NOMO-1 treated with DMSO at 0.1 percent for 48 hours (cell line): ENCODE results near the gene MAS1.
"Not testable (repeated sequence)": the region's sequence is repeated elsewhere in the genome, so short reads cannot be mapped to it uniquely, and the experiment has no call there.

Experiments used
- DNase-seq: peaks from one replicate; lab custom pipeline; 2025; ENCODE audit not compliant: unreplicated experiment; lab: John Stamatoyannopoulos, UW

The MAS1 gene

DNA sequence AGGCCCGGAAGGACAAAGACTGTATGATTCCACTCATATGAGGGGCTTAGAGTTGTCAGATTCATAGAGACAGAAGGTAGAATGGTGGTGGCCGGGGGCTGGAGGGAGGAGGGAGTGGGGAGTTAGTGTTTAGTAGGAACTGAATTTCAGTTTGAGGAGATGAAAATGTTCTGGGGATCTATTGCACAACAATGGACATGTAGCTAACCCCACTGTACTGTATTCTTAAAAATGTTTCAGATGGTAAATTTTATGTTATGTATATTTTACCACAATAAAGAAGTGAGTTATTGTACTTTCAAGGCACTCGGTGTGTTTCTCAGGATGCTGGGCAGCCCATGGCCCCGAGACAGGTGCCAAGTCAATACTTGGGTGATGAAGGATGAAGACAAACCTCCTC lies 25.4 kb downstream of the MAS1 start:
- DNase-seq = no peak

DNA sequence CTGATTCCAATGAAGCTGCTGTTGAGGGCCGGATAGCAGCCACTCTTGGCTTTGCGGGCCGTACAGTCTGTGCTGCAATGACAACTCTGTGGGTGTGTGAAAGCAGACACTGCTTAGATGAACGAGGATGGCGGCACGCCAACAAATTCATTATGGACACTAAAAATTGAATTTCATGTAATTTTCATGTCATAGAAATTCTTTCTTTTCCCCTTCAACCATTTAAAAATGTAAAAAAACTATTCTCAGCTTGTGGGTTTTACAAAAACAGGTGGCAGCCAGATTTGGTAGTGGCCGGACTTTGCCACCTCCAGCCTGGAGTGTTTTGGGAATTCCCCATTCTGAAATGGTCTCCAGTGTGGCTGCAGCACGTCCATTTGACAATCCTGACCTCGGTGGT lies 26.0 kb downstream of the MAS1 start:
- DNase-seq = no peak

DNA sequence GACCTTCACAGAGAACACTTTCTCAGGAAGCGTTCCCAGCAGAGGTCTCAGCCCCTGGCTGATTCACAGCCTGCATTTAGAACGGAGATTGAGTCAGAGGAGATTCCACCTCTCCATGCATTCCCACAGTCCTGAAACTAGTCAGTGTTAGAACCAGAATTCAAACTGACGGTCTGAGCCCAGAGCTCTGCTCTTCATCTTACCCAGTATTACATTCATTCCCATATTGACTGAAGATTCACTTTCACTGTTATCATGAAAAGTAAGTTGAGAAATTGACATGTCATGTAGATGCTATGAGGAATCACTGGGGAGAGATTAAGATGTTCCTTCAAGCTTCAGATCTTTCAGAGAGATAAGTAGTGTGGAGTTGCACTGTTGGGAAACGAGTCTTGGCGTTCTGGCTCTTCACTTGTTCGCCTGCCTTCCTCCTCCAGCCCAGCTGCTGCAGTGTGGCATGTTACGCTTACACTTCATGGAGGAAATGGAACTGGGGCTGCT lies 28.3 kb downstream of the MAS1 start:
- DNase-seq = no peak

DNA sequence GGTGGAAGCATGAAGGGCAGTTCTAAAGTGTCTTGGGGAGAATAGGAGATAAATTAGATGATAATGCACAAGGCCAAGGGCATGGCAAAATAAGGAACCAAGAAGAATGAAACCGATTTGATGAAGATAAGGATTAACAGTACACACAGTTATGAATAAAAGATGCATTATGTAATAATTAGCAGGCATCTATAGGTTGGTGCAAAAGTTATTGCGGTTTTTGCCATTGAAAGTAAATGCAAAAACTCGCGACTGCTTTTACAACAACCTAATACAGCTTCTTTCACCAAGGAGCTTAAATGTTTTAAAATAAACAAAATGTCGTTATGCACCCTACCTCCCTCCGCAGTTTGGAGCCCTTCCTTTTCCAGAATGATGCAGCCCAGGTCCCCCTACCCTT lies 29.0 kb downstream of the MAS1 start:
- no peak for DNase-seq

DNA sequence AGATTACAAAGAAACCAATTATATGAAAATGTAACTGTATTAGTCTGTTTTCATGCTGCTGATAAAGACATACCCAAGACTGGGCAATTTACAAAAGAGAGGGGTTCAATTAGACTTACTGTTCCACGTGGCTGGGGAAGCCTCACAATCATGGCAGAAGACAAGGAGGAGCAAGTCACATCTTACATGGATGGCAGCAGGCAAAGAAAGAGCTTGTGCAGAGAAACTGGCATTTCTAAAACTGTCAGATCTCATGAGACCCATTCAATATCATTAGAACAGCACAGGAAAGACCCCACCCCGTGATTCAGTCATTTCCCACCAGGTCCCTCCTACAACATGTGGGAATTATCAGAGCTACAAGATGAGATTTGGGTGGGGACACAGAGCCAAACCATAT lies 33.4 kb downstream of the MAS1 start:
- DNase-seq = not testable (repeated sequence)

DNA sequence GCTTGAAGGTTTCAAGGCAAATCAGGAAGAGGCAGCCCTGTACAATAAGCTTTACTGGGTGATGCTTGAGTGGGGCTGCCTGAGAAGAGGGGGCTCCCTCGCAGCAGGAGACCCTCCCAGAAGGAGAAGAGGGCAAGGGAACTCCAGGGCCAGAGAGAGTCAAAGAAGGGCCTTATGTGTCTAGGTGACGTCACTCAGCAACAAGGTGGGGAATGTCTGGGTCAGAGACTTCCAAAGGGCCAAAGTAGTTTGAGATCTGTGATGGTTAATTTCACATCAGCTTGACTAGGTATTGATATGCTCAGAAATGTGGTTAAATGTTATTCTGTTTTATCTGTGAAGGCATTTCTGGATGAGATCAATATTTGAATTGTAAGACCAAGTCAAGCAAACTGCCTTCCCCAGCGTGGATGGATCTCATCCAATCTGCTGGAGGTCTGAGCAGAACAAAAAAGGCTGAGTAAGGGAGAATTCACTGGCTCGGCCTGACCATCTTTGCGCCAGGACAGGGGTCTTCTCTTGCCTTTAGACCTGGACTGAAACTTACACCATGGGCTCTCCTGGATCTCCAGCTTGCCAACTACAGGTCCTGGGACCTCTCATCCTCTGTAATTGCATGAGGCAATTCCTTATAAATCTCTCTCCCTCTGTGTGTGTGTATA lies 35.9 kb downstream of the MAS1 start:
- DNase-seq = no peak

DNA sequence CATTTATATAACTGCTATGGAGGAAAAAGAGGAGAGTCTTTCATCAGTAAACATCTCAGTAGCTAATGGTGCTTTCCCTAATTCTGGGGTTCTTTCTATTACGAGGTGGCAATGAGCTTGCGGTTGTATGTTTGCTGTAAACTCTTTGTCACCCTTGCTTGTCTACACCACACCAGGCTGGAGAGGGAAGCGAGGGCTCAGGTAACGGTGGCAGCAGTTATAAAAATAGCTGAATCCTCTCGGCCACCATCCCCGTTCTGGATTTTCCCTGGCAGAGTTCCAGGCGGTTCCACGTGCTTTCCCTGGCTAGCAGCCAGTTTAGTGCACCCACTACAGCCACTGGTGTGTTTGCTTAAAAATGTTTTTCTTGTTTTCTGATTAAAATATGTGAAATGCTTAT lies 39.0 kb downstream of the MAS1 start:
- no peak for DNase-seq

DNA sequence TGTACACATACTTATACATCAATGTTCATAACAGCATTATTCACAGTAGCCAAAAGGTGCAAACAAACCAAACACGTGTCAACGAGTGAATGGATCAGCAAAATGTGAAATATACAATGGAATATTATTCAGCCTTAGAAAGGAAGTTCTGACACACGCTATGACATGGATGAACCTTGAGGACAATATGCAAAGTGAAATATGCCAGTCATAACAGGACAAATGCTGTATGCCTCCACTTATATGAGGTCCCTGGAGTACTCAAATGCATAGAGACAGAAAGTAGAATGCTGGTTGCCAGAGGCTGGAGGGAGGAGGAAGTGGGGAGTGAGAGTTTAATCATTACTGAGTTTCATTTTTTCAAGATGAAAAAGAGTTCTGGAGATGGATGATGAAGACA lies 40.3 kb downstream of the MAS1 start:
- no peak for DNase-seq

DNA sequence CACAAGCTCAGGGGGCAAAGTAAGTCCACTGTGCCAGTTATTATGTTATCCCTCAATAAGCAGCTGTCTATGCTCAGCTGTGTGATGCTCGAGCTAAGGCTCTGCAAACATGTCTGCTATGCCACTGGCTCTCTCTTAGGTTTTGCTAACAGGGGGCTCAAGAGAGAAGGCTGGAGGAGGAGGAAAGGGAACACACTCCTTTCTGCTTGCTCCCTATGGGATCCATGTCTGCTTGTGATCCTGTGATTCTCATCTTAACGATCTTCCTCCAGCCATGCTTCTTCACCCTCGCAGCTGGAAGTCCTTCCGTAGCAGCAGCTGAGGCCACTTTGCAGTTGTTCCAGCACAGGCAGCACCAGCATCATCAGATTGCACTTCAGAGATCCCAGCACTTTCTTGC lies 41.1 kb downstream of the MAS1 start:
- DNase-seq = no peak

DNA sequence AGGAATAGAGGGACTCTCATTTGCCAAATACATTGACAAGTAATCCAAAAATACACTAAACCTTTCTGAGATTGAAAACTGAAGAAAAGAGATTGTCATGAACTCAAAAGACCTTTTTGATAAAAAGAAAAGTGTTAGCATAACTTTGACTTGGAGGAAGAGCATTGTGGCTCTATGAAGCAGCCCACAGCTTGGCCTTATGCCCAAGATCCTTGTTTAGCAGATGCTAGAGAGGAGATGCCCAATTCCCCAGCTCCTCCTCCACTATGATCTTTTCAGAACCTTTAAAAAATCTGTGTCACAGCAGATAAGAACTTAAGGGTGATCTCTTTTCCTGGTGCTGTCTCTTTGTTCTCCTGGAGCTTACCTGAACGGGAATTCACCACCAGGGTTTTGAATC lies 42.3 kb downstream of the MAS1 start:
- DNase-seq = no peak

DNA sequence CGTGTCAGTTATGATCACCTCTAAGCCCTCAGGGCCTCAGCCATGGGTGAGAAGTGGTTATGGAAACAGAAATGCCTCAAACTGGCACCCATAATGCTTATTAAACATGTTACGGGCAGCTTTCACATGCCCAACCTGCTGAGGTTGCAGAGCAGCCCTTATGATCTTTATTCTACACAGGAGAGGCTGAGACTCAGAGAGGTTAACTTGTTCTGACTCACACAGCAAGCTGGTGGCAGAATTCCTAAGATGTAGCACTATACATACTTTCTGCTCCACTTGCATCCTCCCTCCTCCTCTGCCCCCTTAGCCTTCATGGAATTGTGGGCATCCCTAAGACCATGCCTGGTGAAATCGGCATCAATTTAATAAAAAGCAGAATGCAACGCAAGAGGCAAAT lies 43.4 kb downstream of the MAS1 start:
- DNase-seq = no peak

DNA sequence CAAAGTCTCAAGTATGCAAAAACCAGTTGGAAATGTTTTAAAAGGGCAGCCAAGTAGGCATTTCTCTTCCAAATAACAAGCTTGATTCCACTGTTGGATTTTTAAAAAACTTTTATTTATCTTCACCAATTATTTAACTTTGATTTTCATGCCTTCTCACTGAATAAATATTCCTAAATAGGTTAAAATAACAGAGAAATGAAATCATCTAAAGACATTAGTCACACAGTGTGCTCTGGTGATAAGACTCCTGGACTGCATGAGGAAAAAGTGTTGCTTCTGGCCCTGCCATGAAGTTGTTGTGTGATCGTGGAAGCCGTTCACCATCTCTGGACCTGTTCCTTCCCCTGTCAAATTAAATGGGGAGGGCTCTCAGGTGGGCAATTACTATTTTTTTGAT lies 44.3 kb downstream of the MAS1 start:
- DNase-seq = no peak

DNA sequence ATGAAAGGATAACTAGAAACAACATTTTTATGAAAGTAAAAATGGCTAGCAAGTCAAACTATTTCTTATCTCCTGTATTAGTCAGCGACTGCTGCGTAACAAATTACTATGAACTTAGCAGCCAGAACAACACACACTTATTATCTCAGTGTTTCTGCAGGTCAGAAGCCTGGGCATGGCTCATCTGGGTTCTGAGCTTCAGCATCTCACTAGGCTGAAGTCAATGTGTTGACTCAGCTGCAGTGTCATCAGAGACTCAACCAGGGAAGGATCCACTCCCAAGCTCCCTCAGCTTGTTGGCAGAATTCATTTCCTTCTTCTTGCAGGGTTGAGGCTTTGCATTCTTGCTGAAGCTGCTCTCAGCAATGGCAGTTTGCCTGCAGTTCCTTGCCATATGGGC lies 44.8 kb downstream of the MAS1 start:
- no peak for DNase-seq

DNA sequence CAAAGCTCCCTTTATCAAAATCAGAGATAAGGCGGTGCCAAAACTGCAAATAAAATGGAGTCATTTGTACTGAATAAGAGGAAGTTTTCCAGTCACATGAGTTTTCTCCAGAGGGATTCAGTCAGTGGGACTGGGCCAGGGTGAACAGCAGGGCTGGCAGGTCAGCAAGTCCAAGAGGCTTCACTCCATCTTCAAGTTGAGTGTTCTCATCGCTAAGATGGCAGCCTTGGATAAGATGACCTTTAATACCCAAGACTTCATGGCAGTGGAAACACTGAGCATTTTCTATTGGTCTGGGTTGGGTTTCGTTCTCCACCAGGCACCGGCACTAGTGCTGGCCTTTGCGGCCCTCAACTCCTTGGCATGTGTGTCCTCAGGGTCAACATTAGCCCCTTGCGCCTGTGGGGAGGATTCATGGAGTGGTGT lies 48.8 kb downstream of the MAS1 start:
- DNase-seq = no peak
